Astrocyte (in vitro differentiated cells and primary cell): ENCODE measurements around the gene RAMAC.

ENCODE experiments used
- EZH2 ChIP-seq: IDR thresholded peaks from 2 replicates; pipeline ENCODE4 v1.6.1; 2012; ENCODE audit warnings: mild to moderate bottlenecking, low read length, inconsistent platforms; ENCODE audit not compliant: insufficient read depth
- TF ChIP-seq, protein P1 (sequence below): IDR thresholded peaks from 2 replicates; pipeline ENCODE4 v1.5.1; 2011; ENCODE audit warnings: low read depth, mild to moderate bottlenecking, inconsistent platforms, low read length, moderate library complexity; ENCODE audit not compliant: insufficient read depth

DNA sequence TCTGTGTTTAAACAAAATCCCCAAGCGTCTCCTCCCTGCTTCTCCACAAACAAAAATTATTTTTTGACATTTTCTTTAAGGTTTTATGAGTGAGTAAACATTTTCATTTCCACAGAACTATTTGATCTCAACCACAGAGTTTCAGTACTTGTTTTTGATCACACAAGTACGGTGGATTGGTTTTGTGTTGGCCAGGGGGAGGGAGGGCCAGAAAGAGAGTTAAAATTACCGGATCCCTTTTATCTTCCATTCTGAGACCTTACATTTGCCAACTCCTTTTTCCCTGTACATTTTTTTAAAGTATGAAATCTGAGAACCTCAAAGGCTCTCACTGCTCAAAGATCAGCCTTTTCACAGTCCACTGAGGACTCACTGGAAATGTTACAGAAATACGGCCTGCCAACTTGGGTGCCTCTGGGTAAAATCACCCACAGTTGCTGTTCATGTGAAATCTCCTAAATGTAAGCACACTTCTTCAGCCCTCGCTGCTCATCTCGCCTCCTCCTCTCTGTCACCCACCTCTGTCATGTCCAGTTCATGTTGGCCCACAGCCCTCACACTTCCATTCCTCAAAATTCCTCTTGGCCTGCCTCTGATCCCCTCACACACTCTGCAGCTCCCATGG, 35.2 kb upstream of the RAMAC start:
- TF ChIP-seq, protein P1, sequence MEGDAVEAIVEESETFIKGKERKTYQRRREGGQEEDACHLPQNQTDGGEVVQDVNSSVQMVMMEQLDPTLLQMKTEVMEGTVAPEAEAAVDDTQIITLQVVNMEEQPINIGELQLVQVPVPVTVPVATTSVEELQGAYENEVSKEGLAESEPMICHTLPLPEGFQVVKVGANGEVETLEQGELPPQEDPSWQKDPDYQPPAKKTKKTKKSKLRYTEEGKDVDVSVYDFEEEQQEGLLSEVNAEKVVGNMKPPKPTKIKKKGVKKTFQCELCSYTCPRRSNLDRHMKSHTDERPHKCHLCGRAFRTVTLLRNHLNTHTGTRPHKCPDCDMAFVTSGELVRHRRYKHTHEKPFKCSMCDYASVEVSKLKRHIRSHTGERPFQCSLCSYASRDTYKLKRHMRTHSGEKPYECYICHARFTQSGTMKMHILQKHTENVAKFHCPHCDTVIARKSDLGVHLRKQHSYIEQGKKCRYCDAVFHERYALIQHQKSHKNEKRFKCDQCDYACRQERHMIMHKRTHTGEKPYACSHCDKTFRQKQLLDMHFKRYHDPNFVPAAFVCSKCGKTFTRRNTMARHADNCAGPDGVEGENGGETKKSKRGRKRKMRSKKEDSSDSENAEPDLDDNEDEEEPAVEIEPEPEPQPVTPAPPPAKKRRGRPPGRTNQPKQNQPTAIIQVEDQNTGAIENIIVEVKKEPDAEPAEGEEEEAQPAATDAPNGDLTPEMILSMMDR: no peak
- no peak for TF ChIP-seq EZH2
